Astrocyte (in vitro differentiated cells and primary cell): ENCODE results near the gene RND3.

Experiments used
- CTCF ChIP-seq: IDR thresholded peaks from 2 replicates; pipeline ENCODE4 v1.5.1; 2011; ENCODE audit warnings: low read depth, mild to moderate bottlenecking, inconsistent platforms, low read length, moderate library complexity; ENCODE audit not compliant: insufficient read depth
- EZH2 ChIP-seq: IDR thresholded peaks from 2 replicates; pipeline ENCODE4 v1.6.1; 2012; ENCODE audit warnings: mild to moderate bottlenecking, low read length, inconsistent platforms; ENCODE audit not compliant: insufficient read depth

- no peak for TF ChIP-seq CTCF
- TF ChIP-seq EZH2, result no peak
Measured at GRCh38 chr2:150473767-150474166, 13.7 kb downstream of the RND3 start.
